HepG2 (cell line): ENCODE results near the gene SPATA46. TPM values are rescaled to one million over a fixed set of nuclear protein-coding genes. Genes with fewer than 3 reads are reported as not detected.

Experiments used
- ATAC-seq: fragments of 200-7000 bp; cut with Tn5 transposase; 3 replicates; pipeline ENCODE4 v1.9.1; 2020; ENCODE audit warnings: mild to moderate bottlenecking, moderate library complexity
- BruUV-seq: library from RNA; stranded (reverse); fragments of 400-500 nt; replicated peaks from 2 replicates; lab custom pipeline; 2021; lab: Mats Ljungman, UMichigan
- CTCF ChIA-PET: fragments of 300-600 bp; formaldehyde crosslinking; extraction: SDS; loops from one replicate; lab custom pipeline; 2021; ENCODE audit warnings: low total read pairs, inconsistent platforms, low intra/inter-chr PET ratio; lab: Yijun Ruan, JAX
- POLR2A ChIA-PET: fragments of 350-600 bp; sonication (Branson Sonifier 250); formaldehyde crosslinking; loops from one replicate; lab custom pipeline; 2020; ENCODE audit warnings: antibody characterized with exemption, inconsistent platforms; lab: Yijun Ruan, JAX
- DNase-seq: peaks from one replicate; pipeline ENCODE4 v3.0.0-alpha.2; 2015; ENCODE audit warnings: low spot score
- FAIRE-seq: peaks from 3 replicates; lab custom pipeline; 2011; peaks lifted over from hg19 to GRCh38; lab: Jason Lieb, UNC
- H2AFZ ChIP-seq: one replicate; pipeline ENCODE4 v1.6.1; 2011; ENCODE audit warnings: low read length, inconsistent platforms
- H3K27ac ChIP-seq: fragments of 300-600 bp; 3 replicates; pipeline ENCODE4 v1.8.0; 2011; ENCODE audit warnings: mixed run types, mild to moderate bottlenecking, mixed read lengths, low read length, inconsistent platforms; ENCODE audit not compliant: insufficient read depth; ENCODE audit errors: extremely low read length
- H3K27me3 ChIP-seq, 2 experiments: fragments of 200-600 bp in 1 of 2; 2 replicates in 1 of 2; 3 replicates in 1 of 2; pipeline versions ENCODE4 v1.6.0 to v1.8.0; 2011; ENCODE audit warnings: low read length in 2 of 2, mild to moderate bottlenecking in 2 of 2, moderate library complexity in 2 of 2, inconsistent platforms in 1 of 2; ENCODE audit not compliant: insufficient read depth in 2 of 2, control insufficient read depth in 1 of 2
- H3K36me3 ChIP-seq, 2 experiments: fragments of 200-600 bp in 1 of 2; replicated peaks in 1 of 2; 2 replicates in 1 of 2; 3 replicates in 1 of 2; pipeline versions ENCODE4 v1.5.1 to v1.8.0; 2011; ENCODE audit warnings: low read length in 2 of 2, inconsistent platforms in 1 of 2; ENCODE audit not compliant: insufficient read depth in 2 of 2, control insufficient read depth in 1 of 2
- H3K4me1 ChIP-seq: 2 replicates; pipeline ENCODE4 v1.5.1; 2012; ENCODE audit warnings: low read length, inconsistent platforms; ENCODE audit not compliant: insufficient read depth
- H3K4me2 ChIP-seq: 2 replicates; pipeline ENCODE4 v1.6.0; 2011; ENCODE audit warnings: low read depth, low read length, inconsistent platforms
- H3K4me3 ChIP-seq, 3 experiments: fragments of 200-600 bp in 1 of 3; sonication (generic), shearing (Covaris generic) in 1 of 3; replicated peaks in 1 of 3; 2 replicates each; pipeline ENCODE4 v1.5.1; 2011 to 2016; ENCODE audit warnings: low read length in 3 of 3, inconsistent platforms in 2 of 3, low read depth in 2 of 3, mild to moderate bottlenecking in 2 of 3, control low read depth in 1 of 3, mixed read lengths in 1 of 3; ENCODE audit not compliant: insufficient read depth in 1 of 3
- H3K79me2 ChIP-seq: one replicate; pipeline ENCODE4 v1.6.1; 2011; ENCODE audit warnings: low read length, inconsistent platforms; ENCODE audit not compliant: insufficient read depth
- H3K9ac ChIP-seq: 2 replicates; pipeline ENCODE4 v1.6.0; 2011; ENCODE audit warnings: mild to moderate bottlenecking, low read depth, low read length, inconsistent platforms; ENCODE audit not compliant: insufficient read depth
- H3K9me3 ChIP-seq: 2 replicates; pipeline ENCODE4 v1.5.1; 2012; ENCODE audit warnings: mild to moderate bottlenecking, low read length
- H4K20me1 ChIP-seq: 2 replicates; pipeline ENCODE4 v1.6.0; 2011; ENCODE audit warnings: inconsistent platforms, mild to moderate bottlenecking, low read length, moderate library complexity; ENCODE audit not compliant: insufficient read depth
- CEBPB ChIP-seq: IDR thresholded peaks from 2 replicates; pipeline ENCODE4 v1.6.1; 2011; ENCODE audit warnings: low read depth, low read length, improper control_type of control experiment, borderline replicate concordance
- KDM5B ChIP-seq: sonication (generic); formaldehyde crosslinking; IDR thresholded peaks from 2 replicates; pipeline ENCODE4 v1.4.0; 2020; ENCODE audit warnings: missing genetic modification reagents, mild to moderate bottlenecking, borderline replicate concordance
- MAFF ChIP-seq: IDR thresholded peaks from 2 replicates; pipeline ENCODE4 v1.6.1; 2011; ENCODE audit warnings: low read depth, low read length, improper control_type of control experiment
- MAFK ChIP-seq, 2 experiments: IDR thresholded peaks in 1 of 2; conservative IDR thresholded peaks in 1 of 2; 2 replicates each; pipeline ENCODE4 v1.6.1; 2011; ENCODE audit warnings: improper control_type of control experiment in 2 of 2, low read length in 2 of 2
- MXD1 ChIP-seq: sonication (generic); formaldehyde crosslinking; IDR thresholded peaks from 2 replicates; pipeline ENCODE4 v1.4.0; 2020; ENCODE audit warnings: mild to moderate bottlenecking, missing genetic modification reagents
- TBP ChIP-seq: sonication (generic); formaldehyde crosslinking; IDR thresholded peaks from 2 replicates; pipeline ENCODE4 v1.5.0; 2020; ENCODE audit warnings: missing genetic modification reagents
- ZBTB7B ChIP-seq: sonication (generic); formaldehyde crosslinking; IDR thresholded peaks from 2 replicates; pipeline ENCODE4 v1.4.0; 2020; ENCODE audit warnings: missing genetic modification reagents
- ZNF546 ChIP-seq: sonication (generic); formaldehyde crosslinking; conservative IDR thresholded peaks from 2 replicates; pipeline ENCODE4 v1.8.1; 2023; ENCODE audit warnings: mild to moderate bottlenecking, missing genetic modification reagents
- ZNF780A ChIP-seq: sonication (generic); formaldehyde crosslinking; IDR thresholded peaks from 2 replicates; pipeline ENCODE4 v1.8.0; 2022; ENCODE audit warnings: mild to moderate bottlenecking, missing genetic modification reagents, moderate library complexity
- WGBS: methylation state at CpG from one replicate; pipeline ENCODE4 v1.1.6; 2017; ENCODE audit warnings: low lambda C conversion rate; 5-methylcytosine and 5-hydroxymethylcytosine counted together
- in situ Hi-C: cut with HindIII; loops from 2 replicates; pipeline ENCODE4 v1.10.0; 2017; ENCODE audit warnings: low pct_unique_long_range_greater_than_20kb; ENCODE audit not compliant: extremely low pct_ligation_motif_present
- intact Hi-C: fragments of 100-400 bp; cut with micrococcal nuclease; formaldehyde crosslinking; loops from one replicate; pipeline ENCODE4 v1.10.0; 2022; ENCODE audit not compliant: unreplicated experiment
- polyA plus RNA-seq, 8 experiments: library from polyadenylated mRNA; depleted of rRNA in 3 of 8; stranded (reverse) in 7 of 8; unstranded in 1 of 8; fragments of >200 nt; fragmentation: Illumina TruSeq in 4 of 8; extraction: Trizol in 4 of 8; gene quantifications; 2 replicates each; pipeline versions ENCODE4 v1.2.1 to v1.2.3, GENCODE V29; 2011 to 2016; ENCODE audit warnings: low read depth in 4 of 8, missing spikeins in 1 of 8, mixed read lengths in 1 of 8; ENCODE audit not compliant: insufficient read depth in 1 of 8
- total RNA-seq, 5 experiments: library from RNA; depleted of rRNA; stranded (reverse); fragments of >200 nt; fragmentation: Illumina TruSeq; extraction: Trizol; gene quantifications; 2 replicates each; pipeline ENCODE4 v1.2.3, GENCODE V29; 2016; ENCODE audit warnings: low read depth in 1 of 5
- TF ChIP-seq, protein P1 (sequence below): sonication (generic); formaldehyde crosslinking; IDR thresholded peaks from 2 replicates; pipeline ENCODE4 v1.4.0; 2020; ENCODE audit warnings: mild to moderate bottlenecking, missing genetic modification reagents
- TF ChIP-seq, protein P2 (sequence below): IDR thresholded peaks from 2 replicates; pipeline ENCODE4 v1.6.1; 2012; ENCODE audit warnings: low read length, improper control_type of control experiment

The SPATA46 gene
- total and polyA plus RNA-seq, 2 of the 13 experiments (the other 11 are each of a cell fraction or from before 2014, with no cell fraction given), result not detected

DNA sequence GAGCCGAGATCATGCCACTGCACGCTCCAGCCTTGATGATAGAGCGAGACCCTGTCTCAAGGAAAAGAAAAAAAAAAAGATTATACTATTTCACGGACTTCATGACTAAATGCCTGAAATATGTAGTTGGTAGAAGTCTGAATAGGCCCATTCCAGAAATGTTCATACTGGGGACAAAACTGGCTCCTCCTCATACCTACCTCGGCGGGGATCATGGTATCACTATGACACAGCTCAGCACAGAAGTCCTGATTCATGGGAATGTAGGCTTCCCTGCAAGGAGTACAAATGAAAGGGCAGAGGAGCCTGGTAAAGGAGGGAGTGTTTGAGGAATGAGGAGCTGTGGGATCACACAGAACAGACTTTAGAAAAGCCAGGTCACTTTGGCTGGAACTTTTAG lies 5.0 kb downstream of the SPATA46 start (continued):
- TF ChIP-seq ZNF546 (CRISPR knock-in tag) (no peak), ZNF780A (CRISPR knock-in tag) (no peak)
- TF ChIP-seq, all 625 proteins: peak for 0

- H3K9ac ChIP-seq, result no peak overlapping the region
- peaks cover 9 to 27% of the 10 kb centered on the region in 2 experiments; a peak in 4 of 5 replicates for H3K36me3 ChIP-seq
- 100% methylated on average over 3 of the region's 3 CpGs for WGBS
- H3K4me2 ChIP-seq, result no peak overlapping the region
- in situ Hi-C loops (no loop called here), intact Hi-C loops (no loop called here)
- no peak overlapping the region for H3K27ac ChIP-seq
- no peaks in the 10 kb centered on the region for H3K9me3 ChIP-seq
- no peak for FAIRE-seq
- H3K4me1 ChIP-seq, result peaks cover 10% of the 10 kb centered on the region
- CTCF ChIA-PET, result no interaction called here
- no peak overlapping the region for H2AFZ ChIP-seq
- TF ChIP-seq TBP (CRISPR knock-in tag), result no peak
- TF ChIP-seq MAFK (conservative IDR thresholded peaks at IDR 0.05 in 1 of 2, IDR thresholded peaks at IDR 0.05 in 1 of 2; ENCODE audit: low read length in 2 of 2), result peak; percentile 11 to 62; a peak in 2 of 4 replicates
- TF ChIP-seq MAFF, result peak; percentile 30
- no peak for TF ChIP-seq ZBTB7B
- H3K79me2 ChIP-seq, result no peaks in the 10 kb centered on the region
- no peak overlapping the region for H3K4me3 ChIP-seq
- H4K20me1 ChIP-seq, result no peaks in the 10 kb centered on the region
- POLR2A ChIA-PET, result no interaction called here
- DNase-seq, result no peak
- ATAC-seq, result no peak
- H3K27me3 ChIP-seq, result no peaks in the 10 kb centered on the region
- no TSS peak for BruUV-seq
Observed at GRCh38 chr1:162370721-162371120, 5.9 kb downstream of the SPATA46 start.

DNA sequence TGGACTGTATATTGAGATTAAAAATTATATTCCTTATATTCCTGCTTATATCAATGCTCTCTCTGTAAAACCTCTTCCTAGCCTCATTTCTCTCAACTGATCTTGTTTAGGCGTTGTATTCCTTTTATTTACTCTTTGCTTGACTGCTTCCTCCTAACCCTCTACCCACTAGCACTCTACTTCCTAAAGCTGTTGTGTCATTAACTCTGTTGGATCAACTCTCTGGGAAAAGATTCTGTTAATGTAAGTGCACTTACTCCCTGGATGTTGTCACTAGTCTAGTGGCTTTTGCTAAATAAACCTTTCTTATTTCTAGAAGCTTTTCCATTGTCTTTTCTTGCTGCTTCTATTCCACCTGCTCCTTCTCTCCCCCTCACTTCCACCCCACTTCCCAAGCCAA lies 6.5 kb downstream of the SPATA46 start:
- Histone ChIP-seq H3K36me3 (peaks cover 9 to 32% of the 10 kb centered on the region in 2 experiments; a peak in 4 of 5 replicates), H3K9ac (no peak overlapping the region), H3K4me3 (no peak overlapping the region), H3K4me2 (no peak overlapping the region), H3K27me3 (no peaks in the 10 kb centered on the region), H4K20me1 (no peaks in the 10 kb centered on the region), H3K4me1 (peaks cover 10% of the 10 kb centered on the region), H2AFZ (no peak overlapping the region), H3K79me2 (no peaks in the 10 kb centered on the region), H3K9me3 (no peaks in the 10 kb centered on the region), H3K27ac (no peak overlapping the region)
- in situ Hi-C loops (no loop called here), intact Hi-C loops (no loop called here)
- 94% methylated on average over 1 of the region's 1 CpG for WGBS
- no peak for ATAC-seq
- DNase-seq, result no peak
- FAIRE-seq, result no peak
- POLR2A ChIA-PET, result no interaction called here
- no TSS peak for BruUV-seq
- CTCF ChIA-PET, result no interaction called here
- TF ChIP-seq KDM5B (CRISPR knock-in tag) (no peak), CEBPB (no peak), MXD1 (CRISPR knock-in tag) (no peak)
- TF ChIP-seq, protein P1, sequence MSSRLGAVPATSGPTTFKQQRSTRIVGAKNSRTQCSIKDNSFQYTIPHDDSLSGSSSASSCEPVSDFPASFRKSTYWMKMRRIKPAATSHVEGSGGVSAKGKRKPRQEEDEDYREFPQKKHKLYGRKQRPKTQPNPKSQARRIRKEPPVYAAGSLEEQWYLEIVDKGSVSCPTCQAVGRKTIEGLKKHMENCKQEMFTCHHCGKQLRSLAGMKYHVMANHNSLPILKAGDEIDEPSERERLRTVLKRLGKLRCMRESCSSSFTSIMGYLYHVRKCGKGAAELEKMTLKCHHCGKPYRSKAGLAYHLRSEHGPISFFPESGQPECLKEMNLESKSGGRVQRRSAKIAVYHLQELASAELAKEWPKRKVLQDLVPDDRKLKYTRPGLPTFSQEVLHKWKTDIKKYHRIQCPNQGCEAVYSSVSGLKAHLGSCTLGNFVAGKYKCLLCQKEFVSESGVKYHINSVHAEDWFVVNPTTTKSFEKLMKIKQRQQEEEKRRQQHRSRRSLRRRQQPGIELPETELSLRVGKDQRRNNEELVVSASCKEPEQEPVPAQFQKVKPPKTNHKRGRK (CRISPR knock-in tag), result no peak
- TF ChIP-seq, protein P2, sequence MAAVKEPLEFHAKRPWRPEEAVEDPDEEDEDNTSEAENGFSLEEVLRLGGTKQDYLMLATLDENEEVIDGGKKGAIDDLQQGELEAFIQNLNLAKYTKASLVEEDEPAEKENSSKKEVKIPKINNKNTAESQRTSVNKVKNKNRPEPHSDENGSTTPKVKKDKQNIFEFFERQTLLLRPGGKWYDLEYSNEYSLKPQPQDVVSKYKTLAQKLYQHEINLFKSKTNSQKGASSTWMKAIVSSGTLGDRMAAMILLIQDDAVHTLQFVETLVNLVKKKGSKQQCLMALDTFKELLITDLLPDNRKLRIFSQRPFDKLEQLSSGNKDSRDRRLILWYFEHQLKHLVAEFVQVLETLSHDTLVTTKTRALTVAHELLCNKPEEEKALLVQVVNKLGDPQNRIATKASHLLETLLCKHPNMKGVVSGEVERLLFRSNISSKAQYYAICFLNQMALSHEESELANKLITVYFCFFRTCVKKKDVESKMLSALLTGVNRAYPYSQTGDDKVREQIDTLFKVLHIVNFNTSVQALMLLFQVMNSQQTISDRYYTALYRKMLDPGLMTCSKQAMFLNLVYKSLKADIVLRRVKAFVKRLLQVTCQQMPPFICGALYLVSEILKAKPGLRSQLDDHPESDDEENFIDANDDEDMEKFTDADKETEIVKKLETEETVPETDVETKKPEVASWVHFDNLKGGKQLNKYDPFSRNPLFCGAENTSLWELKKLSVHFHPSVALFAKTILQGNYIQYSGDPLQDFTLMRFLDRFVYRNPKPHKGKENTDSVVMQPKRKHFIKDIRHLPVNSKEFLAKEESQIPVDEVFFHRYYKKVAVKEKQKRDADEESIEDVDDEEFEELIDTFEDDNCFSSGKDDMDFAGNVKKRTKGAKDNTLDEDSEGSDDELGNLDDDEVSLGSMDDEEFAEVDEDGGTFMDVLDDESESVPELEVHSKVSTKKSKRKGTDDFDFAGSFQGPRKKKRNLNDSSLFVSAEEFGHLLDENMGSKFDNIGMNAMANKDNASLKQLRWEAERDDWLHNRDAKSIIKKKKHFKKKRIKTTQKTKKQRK, result no peak
